Thyroid gland (tissue), 4 donors: ENCODE measurements around the gene SUPT7L. TPM values are rescaled to one million over a fixed set of nuclear protein-coding genes. Genes with fewer than 3 reads are reported as not detected.

Experiments used
- DNase-seq, 2 donors: peaks; one replicate each; pipeline ENCODE4 v3.0.0-alpha.2; 2019
- H3K27ac ChIP-seq, 3 donors: fragments of 200-600 bp; sonication (generic); 1 replicate in 2 of 3; 2 replicates in 1 of 3; pipeline ENCODE4 v1.5.1; 2016 to 2019; ENCODE audit warnings: mild to moderate bottlenecking in 1 of 3, moderate library complexity in 1 of 3
- H3K27me3 ChIP-seq: fragments of 200-600 bp; sonication (generic); one replicate; pipeline ENCODE4 v1.5.1; 2019
- H3K36me3 ChIP-seq, 2 donors: fragments of 200-600 bp; sonication (generic); one replicate each; pipeline ENCODE4 v1.5.1; 2016 to 2019
- H3K4me1 ChIP-seq, 2 donors: fragments of 200-600 bp; sonication (generic); one replicate each; pipeline ENCODE4 v1.5.1; 2017 to 2019
- H3K4me3 ChIP-seq, 3 donors: fragments of 200-600 bp; sonication (generic); replicated peaks in 1 of 3; 1 replicate in 2 of 3; 2 replicates in 1 of 3; pipeline ENCODE4 v1.5.1; 2016; ENCODE audit warnings: mild to moderate bottlenecking in 1 of 3
- H3K9me3 ChIP-seq: fragments of 200-600 bp; sonication (generic); one replicate; pipeline ENCODE4 v1.5.1; 2017
- POLR2A ChIP-seq, 2 donors: fragments of 450-650 bp; IDR thresholded peaks; one replicate each; pipeline ENCODE4 v1.6.1; 2017; ENCODE audit warnings: antibody characterized with exemption in 2 of 2, mild to moderate bottlenecking in 2 of 2, moderate library complexity in 1 of 2
- WGBS, 2 donors: methylation state at CpG; one replicate each; pipeline ENCODE4 v1.1.5; 2017; 5-methylcytosine and 5-hydroxymethylcytosine counted together
- intact Hi-C: fragments of 100-400 bp; cut with DNase I; formaldehyde crosslinking; loops from one replicate; pipeline ENCODE4 v1.15.1; 2023
- total RNA-seq, 4 donors: library from RNA; depleted of rRNA; stranded (reverse); fragments of >200 nt; gene quantifications; one replicate each; pipeline ENCODE4 v1.2.3, GENCODE V29; 2016
- TF ChIP-seq, protein P1 (sequence below), 6 experiments: fragments of 200-600 bp in 3 of 6; fragments of 450-650 bp in 3 of 6; sonication (generic) in 3 of 6; IDR thresholded peaks; one replicate each; pipeline ENCODE4 v1.5.1; 2016 to 2019; ENCODE audit warnings: antibody characterized with exemption in 6 of 6, mild to moderate bottlenecking in 2 of 6, inconsistent platforms in 1 of 6, moderate library complexity in 1 of 6

The SUPT7L gene
- total RNA-seq, 4 donors from 2014 or later: 24.9 to 38.1 (median 29.6) TPM

DNA sequence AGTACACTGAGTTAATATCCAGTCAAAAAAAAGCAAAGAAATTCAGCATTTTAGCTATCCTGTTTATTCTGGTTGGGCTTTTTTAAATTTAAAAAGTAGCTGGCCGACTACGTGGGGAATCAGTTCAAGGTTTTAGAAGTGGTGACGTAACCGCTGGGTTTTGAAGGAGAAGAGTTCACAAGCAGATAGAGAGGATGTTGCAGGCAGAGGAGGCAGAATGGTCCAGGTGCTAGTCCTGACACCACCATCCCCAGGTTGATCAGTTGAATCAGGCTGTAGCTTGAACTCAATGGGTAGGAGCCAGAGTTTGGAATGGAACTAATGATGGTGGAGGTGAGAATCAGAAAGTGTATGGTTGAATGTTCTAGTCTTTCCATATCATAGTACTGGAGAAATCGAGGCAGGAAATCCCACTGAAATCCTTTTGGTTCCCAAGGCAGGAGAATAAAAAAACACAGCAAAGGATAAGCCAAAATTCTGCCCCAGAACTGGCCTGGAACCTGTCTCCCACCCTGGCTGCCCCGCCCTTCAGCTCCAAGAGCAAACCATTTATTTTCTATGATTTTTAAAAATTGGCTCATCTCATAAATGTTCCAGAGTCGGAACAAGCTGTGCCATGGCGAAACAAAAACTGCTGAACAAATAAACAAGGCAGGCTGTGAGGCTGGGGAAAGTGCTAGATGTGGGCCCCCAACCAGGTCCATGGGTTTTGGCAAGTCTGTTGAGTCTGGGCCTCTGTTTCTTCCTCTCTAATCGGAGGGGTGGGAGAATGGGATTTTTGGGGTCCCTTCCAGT lies 44.2 kb upstream of the SUPT7L start:
- TF ChIP-seq, protein P1, sequence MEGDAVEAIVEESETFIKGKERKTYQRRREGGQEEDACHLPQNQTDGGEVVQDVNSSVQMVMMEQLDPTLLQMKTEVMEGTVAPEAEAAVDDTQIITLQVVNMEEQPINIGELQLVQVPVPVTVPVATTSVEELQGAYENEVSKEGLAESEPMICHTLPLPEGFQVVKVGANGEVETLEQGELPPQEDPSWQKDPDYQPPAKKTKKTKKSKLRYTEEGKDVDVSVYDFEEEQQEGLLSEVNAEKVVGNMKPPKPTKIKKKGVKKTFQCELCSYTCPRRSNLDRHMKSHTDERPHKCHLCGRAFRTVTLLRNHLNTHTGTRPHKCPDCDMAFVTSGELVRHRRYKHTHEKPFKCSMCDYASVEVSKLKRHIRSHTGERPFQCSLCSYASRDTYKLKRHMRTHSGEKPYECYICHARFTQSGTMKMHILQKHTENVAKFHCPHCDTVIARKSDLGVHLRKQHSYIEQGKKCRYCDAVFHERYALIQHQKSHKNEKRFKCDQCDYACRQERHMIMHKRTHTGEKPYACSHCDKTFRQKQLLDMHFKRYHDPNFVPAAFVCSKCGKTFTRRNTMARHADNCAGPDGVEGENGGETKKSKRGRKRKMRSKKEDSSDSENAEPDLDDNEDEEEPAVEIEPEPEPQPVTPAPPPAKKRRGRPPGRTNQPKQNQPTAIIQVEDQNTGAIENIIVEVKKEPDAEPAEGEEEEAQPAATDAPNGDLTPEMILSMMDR (IDR thresholded peaks at IDR 0.05): no peak
- no peak for TF ChIP-seq POLR2A (IDR thresholded peaks at IDR 0.05)
- Histone ChIP-seq H3K9me3 (no peaks in the 10 kb centered on the region), H3K27me3 (no peaks in the 10 kb centered on the region), H3K4me1 (peaks cover 0 to 21% of the 10 kb centered on the region in 2 donors), H3K4me3 (no peak overlapping the region), H3K27ac (peak overlapping the region in 1 of 3 donors; percentile 46), H3K36me3 (no peaks in the 10 kb centered on the region)
- no peak for DNase-seq
- intact Hi-C loops: loop anchor here (5.0 kb wide), 1 partner anchor 700 kb away; no protein-coding TSS in a partner anchor
- WGBS, 2 donors: 77 to 90% methylated on average over 9 of the region's 9 CpGs

DNA sequence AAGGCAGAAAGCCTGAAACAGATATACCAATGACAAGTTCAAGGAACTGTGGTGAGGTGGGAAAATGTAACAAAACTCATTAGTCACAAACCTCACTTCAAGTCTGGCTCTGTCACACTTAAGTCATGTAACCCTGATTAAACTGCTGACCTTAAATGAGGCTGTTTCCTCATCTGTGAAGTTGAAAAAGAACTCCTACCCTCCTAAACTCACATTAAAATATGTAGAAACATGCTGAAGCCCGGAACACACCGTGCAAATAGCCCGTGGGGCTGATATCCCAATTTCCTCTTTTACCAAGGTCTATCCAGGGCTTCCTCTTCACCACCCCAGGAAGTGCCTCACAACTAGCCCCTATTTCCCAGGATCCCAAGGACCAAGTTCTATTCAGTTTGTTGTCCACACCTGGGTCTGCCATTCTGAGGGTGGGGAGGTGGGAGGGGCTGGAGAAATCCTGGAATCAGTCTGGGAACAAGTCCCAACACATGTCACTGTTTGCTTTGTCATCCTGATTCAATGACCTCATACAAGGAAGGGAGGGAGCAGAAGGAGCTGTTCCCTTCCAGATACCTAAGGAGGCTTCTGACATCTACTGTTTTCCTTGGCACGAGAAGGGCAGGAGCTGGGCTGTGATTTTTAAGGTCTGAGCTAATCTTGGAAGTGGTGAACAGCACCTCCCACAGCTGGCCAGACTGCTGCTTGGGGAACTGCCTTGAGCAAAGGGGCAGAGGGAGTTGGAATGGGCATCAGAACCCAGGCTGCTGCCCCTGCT lies 42.6 kb upstream of the SUPT7L start:
- TF ChIP-seq POLR2A (IDR thresholded peaks at IDR 0.05): no peak
- TF ChIP-seq, protein P1 (IDR thresholded peaks at IDR 0.05): no peak
- Histone ChIP-seq H3K27ac (peak overlapping the region; percentile 46 to 59 (median 50)), H3K36me3 (no peaks in the 10 kb centered on the region), H3K4me1 (peaks cover 0 to 24% of the 10 kb centered on the region in 2 donors), H3K27me3 (no peaks in the 10 kb centered on the region), H3K4me3 (no peak overlapping the region), H3K9me3 (no peaks in the 10 kb centered on the region)
- 37 to 49% methylated on average over 4 of the region's 4 CpGs for WGBS, 2 donors
- intact Hi-C loops: loop anchor here (5.0 kb wide), 1 partner anchor 701 kb away; no protein-coding TSS in a partner anchor
- DNase-seq: peak; percentile 64 to 67

DNA sequence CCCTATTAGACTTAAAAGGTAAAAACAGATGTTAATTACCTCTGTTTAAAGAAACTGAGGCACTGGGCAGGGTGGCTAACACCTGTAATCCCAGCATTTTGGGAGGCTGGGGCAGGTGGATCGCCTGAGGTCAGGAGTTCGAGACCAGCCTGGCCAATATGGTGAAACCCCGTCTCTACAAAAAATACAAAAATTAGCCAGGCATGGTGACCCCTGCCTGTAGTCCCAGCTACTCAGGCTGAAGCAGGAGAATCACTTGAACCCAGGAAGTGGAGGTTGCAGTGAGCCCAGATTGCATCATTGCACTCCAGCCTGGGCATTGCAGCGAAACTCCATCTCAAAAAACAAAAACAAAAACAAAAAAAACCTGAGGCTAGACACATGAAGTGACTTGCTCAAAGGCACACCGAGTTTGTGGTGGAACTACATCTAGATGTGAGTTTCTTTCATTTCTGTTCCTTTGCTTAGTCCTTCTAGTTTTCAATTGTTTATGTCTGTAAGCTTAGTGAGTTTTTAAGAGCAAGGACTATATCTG lies 41.0 kb upstream of the SUPT7L start:
- DNase-seq: no peak
- no peak for TF ChIP-seq POLR2A (IDR thresholded peaks at IDR 0.05)
- TF ChIP-seq, protein P1 (IDR thresholded peaks at IDR 0.05): no peak
- Histone ChIP-seq H3K36me3 (no peaks in the 10 kb centered on the region), H3K27me3 (no peaks in the 10 kb centered on the region), H3K9me3 (no peaks in the 10 kb centered on the region), H3K4me3 (no peak overlapping the region), H3K4me1 (peaks cover 0 to 24% of the 10 kb centered on the region in 2 donors), H3K27ac (no peak overlapping the region)
- WGBS, 2 donors: 69 to 70% methylated on average over 5 of the region's 5 CpGs
- intact Hi-C loops: loop anchor here (5.0 kb wide), 1 partner anchor 693 kb away; no protein-coding TSS in a partner anchor

DNA sequence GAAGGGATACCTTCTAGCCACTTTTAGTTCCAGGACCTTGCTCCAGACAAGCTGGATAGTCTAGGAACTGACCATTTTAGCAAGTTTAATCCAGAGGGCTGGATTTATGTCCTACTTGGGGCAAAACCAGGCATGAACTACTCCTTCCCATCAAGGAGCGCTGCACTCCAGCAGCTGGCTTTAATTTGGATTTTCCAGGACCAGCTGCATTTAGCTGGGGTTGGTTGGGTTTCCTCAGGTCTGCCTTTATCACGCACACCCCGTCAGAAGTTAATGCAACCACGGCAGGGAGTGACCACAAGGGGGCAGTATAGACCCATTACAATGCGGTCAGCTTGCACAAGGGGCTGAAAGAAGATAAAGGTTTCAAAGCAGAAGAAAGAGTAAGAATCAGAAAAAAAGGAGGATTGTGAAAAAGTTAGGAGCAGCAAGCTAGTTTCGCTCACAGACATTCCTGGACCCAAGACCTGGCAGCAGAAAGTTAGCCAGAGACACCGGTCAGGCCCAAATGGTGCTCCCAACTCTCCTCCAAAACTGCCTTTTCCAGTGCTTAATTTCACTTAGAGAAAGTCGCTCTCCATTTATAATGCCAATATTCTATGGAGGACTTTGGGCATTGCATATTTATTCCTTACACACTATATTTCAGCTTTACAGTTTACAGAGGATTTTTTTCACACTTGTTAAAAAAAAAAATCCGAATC lies 40.4 kb upstream of the SUPT7L start:
- peak; percentile 78 to 86 for DNase-seq
- 27% methylated on average over 9 of the region's 9 CpGs for WGBS, 2 donors
- Histone ChIP-seq H3K9me3 (no peaks in the 10 kb centered on the region), H3K36me3 (no peaks in the 10 kb centered on the region), H3K27me3 (no peaks in the 10 kb centered on the region), H3K4me1 (peaks cover 0 to 24% of the 10 kb centered on the region in 2 donors), H3K27ac (no peak overlapping the region), H3K4me3 (no peak overlapping the region)
- intact Hi-C loops: loop anchor here (2.0 to 5.0 kb wide), 2 partner anchors 694 to 749 kb away; no protein-coding TSS in a partner anchor
- no peak for TF ChIP-seq POLR2A (IDR thresholded peaks at IDR 0.05)
- TF ChIP-seq, protein P1 (IDR thresholded peaks at IDR 0.05): peak; percentile 84 to 97 (median 88)
